Thyroid gland (tissue), 4 donors: ENCODE data around the gene PAPLN. TPM values are rescaled to one million over a fixed set of nuclear protein-coding genes. Genes with fewer than 3 reads are reported as not detected.
"Not testable (repeated sequence)": the region's sequence is repeated elsewhere in the genome, so short reads cannot be mapped to it uniquely, and the experiment has no call there.

Experiments used
- DNase-seq, 2 donors: peaks; one replicate each; pipeline ENCODE4 v3.0.0-alpha.2; 2019
- H3K27ac ChIP-seq, 3 donors: fragments of 200-600 bp; sonication (generic); 1 replicate in 2 of 3; 2 replicates in 1 of 3; pipeline ENCODE4 v1.5.1; 2016 to 2019; ENCODE audit warnings: mild to moderate bottlenecking in 1 of 3, moderate library complexity in 1 of 3
- H3K27me3 ChIP-seq: fragments of 200-600 bp; sonication (generic); one replicate; pipeline ENCODE4 v1.5.1; 2019
- H3K36me3 ChIP-seq, 2 donors: fragments of 200-600 bp; sonication (generic); one replicate each; pipeline ENCODE4 v1.5.1; 2016 to 2019
- H3K4me1 ChIP-seq, 2 donors: fragments of 200-600 bp; sonication (generic); one replicate each; pipeline ENCODE4 v1.5.1; 2017 to 2019
- H3K4me3 ChIP-seq, 3 donors: fragments of 200-600 bp; sonication (generic); replicated peaks in 1 of 3; 1 replicate in 2 of 3; 2 replicates in 1 of 3; pipeline ENCODE4 v1.5.1; 2016; ENCODE audit warnings: mild to moderate bottlenecking in 1 of 3
- H3K9me3 ChIP-seq: fragments of 200-600 bp; sonication (generic); one replicate; pipeline ENCODE4 v1.5.1; 2017
- POLR2A ChIP-seq, 2 donors: fragments of 450-650 bp; IDR thresholded peaks; one replicate each; pipeline ENCODE4 v1.6.1; 2017; ENCODE audit warnings: antibody characterized with exemption in 2 of 2, mild to moderate bottlenecking in 2 of 2, moderate library complexity in 1 of 2
- WGBS, 2 donors: methylation state at CpG; one replicate each; pipeline ENCODE4 v1.1.5; 2017; 5-methylcytosine and 5-hydroxymethylcytosine counted together
- intact Hi-C: fragments of 100-400 bp; cut with DNase I; formaldehyde crosslinking; loops from one replicate; pipeline ENCODE4 v1.15.1; 2023
- total RNA-seq, 4 donors: library from RNA; depleted of rRNA; stranded (reverse); fragments of >200 nt; gene quantifications; one replicate each; pipeline ENCODE4 v1.2.3, GENCODE V29; 2016
- TF ChIP-seq, protein P1 (sequence below), 6 experiments: fragments of 200-600 bp in 3 of 6; fragments of 450-650 bp in 3 of 6; sonication (generic) in 3 of 6; IDR thresholded peaks; one replicate each; pipeline ENCODE4 v1.5.1; 2016 to 2019; ENCODE audit warnings: antibody characterized with exemption in 6 of 6, mild to moderate bottlenecking in 2 of 6, inconsistent platforms in 1 of 6, moderate library complexity in 1 of 6

Gene PAPLN
- total RNA-seq, 4 donors from 2014 or later: 23.2 to 82.8 (median 48.4) TPM

DNA sequence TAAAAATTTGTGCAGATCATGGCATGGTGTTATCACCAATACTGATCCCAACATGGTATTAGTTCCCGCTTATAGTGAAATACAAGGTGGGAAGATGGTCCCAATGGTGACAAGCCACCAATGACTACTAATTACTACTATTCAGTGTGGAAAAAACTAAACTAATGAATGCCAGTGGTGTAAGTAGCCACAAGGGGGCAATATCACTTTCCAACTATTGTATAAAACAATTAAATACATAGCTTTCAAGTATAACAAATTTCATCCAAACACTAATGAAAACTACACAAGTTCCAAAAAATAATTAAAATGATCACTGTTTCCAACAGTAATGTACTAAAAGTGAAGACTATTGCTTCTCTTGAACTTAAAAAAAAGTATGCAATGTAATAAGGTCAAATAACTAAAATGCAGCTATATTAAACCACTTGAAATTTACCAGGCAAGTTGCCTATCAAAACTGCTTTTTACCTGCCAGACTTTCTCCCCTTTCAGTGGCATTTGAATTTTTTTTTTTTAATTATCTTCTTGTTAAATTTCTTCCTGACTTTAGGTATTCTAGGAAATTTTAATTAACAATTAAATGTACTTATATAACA lies 58.0 kb downstream of the PAPLN start:
- TF ChIP-seq POLR2A (IDR thresholded peaks at IDR 0.05): no peak
- TF ChIP-seq, protein P1, sequence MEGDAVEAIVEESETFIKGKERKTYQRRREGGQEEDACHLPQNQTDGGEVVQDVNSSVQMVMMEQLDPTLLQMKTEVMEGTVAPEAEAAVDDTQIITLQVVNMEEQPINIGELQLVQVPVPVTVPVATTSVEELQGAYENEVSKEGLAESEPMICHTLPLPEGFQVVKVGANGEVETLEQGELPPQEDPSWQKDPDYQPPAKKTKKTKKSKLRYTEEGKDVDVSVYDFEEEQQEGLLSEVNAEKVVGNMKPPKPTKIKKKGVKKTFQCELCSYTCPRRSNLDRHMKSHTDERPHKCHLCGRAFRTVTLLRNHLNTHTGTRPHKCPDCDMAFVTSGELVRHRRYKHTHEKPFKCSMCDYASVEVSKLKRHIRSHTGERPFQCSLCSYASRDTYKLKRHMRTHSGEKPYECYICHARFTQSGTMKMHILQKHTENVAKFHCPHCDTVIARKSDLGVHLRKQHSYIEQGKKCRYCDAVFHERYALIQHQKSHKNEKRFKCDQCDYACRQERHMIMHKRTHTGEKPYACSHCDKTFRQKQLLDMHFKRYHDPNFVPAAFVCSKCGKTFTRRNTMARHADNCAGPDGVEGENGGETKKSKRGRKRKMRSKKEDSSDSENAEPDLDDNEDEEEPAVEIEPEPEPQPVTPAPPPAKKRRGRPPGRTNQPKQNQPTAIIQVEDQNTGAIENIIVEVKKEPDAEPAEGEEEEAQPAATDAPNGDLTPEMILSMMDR (IDR thresholded peaks at IDR 0.05): peak; percentile 30 to 75 (median 56)
- DNase-seq: no peak

DNA sequence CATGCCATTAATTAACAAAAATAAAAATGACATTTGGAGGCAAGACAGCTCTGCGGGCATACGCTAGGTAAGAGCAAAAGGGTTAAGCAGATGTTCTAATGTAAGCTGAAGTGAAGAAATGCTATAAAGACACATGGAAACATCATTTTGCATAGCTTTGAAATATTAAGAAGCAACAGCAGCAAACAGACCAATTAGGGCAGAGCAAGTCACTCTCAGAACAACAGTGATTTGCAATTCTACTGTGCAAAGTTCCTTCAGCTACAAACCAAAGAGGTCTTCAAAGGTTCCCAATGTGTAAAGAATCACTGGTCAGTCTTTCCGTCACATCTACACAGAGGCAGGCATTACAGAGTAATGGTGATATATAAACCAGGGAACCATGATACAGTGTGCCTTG lies 68.2 kb downstream of the PAPLN start:
- intact Hi-C loops: no loop called here
- no peaks in the 10 kb centered on the region for H3K27me3 ChIP-seq
- WGBS, 2 donors: 63 to 64% methylated on average over 3 of the region's 3 CpGs
- no peak for DNase-seq
- TF ChIP-seq, protein P1 (IDR thresholded peaks at IDR 0.05): no peak
- no peaks in the 10 kb centered on the region for H3K9me3 ChIP-seq
- peaks cover 0 to 16% of the 10 kb centered on the region in 2 donors for H3K4me1 ChIP-seq
- H3K36me3 ChIP-seq: no peaks in the 10 kb centered on the region
- H3K27ac ChIP-seq: no peak overlapping the region
- no peak overlapping the region for H3K4me3 ChIP-seq

More for the DNA sequence above, 58.0 kb downstream of the PAPLN start:
- H3K36me3 ChIP-seq: peaks cover 0 to 6% of the 10 kb centered on the region in 2 donors
- no peak overlapping the region for H3K27ac ChIP-seq
- no peaks in the 10 kb centered on the region for H3K4me1 ChIP-seq
- no peak overlapping the region for H3K4me3 ChIP-seq
- H3K9me3 ChIP-seq: no peaks in the 10 kb centered on the region
- 70 to 86% methylated on average over 1 of the region's 1 CpG for WGBS, 2 donors
- intact Hi-C loops: loop anchor here (5.0 kb wide), 1 partner anchor 177 kb away; no protein-coding TSS in a partner anchor
- no peaks in the 10 kb centered on the region for H3K27me3 ChIP-seq

DNA sequence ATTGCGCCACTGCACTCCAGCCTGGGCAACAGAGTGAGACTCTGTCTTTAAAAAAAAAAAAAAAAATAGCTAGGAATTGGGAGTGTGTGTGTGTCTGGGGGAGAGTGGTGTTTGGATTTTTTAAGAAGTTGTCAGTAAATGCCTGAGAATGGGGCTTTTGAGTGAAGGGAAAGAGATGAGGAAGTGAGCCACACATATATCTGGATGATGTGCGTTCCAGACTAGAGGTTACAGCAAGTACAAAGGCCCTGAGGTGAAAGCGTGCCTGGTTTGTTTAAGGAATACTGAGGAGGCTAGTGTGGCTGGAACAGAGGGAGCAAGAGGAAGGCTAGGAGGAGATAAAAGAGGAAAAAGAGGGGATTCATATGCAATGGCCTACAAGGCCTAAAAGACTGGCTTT lies 70.0 kb downstream of the PAPLN start:
- H3K4me3 ChIP-seq: no peak overlapping the region
- no peak for DNase-seq
- intact Hi-C loops: no loop called here
- H3K4me1 ChIP-seq: peaks cover 0 to 25% of the 10 kb centered on the region in 2 donors
- H3K27me3 ChIP-seq: no peaks in the 10 kb centered on the region
- no peak for TF ChIP-seq POLR2A (IDR thresholded peaks at IDR 0.05)
- TF ChIP-seq, protein P1 (IDR thresholded peaks at IDR 0.05): no peak
- no peaks in the 10 kb centered on the region for H3K9me3 ChIP-seq
- H3K36me3 ChIP-seq: no peaks in the 10 kb centered on the region
- WGBS, 2 donors: 92 to 97% methylated on average over 3 of the region's 3 CpGs
- H3K27ac ChIP-seq: no peak overlapping the region

DNA sequence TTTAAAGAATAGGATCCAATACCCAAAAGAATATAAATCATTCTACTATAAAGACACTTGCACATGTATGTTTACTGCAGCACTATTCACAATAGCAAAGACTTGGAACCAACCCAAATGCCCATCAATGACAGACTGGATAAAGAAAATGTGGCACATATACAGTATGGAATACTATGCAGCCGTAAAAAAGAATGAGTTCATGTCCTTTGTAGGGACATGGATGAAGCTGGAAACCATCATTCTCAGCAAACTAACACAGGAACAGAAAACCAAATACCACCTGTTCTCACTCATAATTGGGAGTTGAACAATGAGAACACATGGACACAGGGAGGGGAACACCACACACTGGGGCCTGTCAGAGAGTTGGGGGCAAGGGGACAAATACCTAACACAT lies 71.9 kb downstream of the PAPLN start:
- DNase-seq, H3K9me3 ChIP-seq, intact Hi-C loops, H3K27ac ChIP-seq, H3K4me3 ChIP-seq, H3K27me3 ChIP-seq, H3K36me3 ChIP-seq: not testable (repeated sequence)
- 97% methylated on average over 1 of the region's 1 CpG for WGBS, 2 donors
- peaks cover 0 to 16% of the 10 kb centered on the region in 2 donors for H3K4me1 ChIP-seq

DNA sequence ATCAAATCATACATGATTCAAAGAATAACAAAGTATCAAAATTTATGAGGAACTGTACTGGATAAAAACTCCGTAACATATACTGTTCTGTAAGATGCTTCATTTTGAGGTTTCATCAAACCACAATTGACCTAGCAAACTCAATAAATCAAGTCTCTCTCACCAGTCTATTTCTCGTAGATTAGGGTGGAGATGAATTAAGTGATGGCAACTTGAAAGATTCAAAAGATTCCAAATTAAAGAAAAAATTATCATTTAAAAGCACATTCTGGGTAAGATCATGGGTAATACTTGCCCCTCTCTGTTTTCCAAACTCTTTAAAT lies 74.4 kb downstream of the PAPLN start:
- Histone ChIP-seq H3K4me3 (no peak overlapping the region), H3K36me3 (no peaks in the 10 kb centered on the region), H3K27ac (no peak overlapping the region), H3K9me3 (no peaks in the 10 kb centered on the region), H3K4me1 (peaks cover 0 to 16% of the 10 kb centered on the region in 2 donors), H3K27me3 (no peaks in the 10 kb centered on the region)
- DNase-seq: no peak
- intact Hi-C loops: no loop called here
- TF ChIP-seq, protein P1 (IDR thresholded peaks at IDR 0.05): no peak
- no peak for TF ChIP-seq POLR2A (IDR thresholded peaks at IDR 0.05)
- WGBS, 2 donors: 87 to 91% methylated on average over 2 of the region's 2 CpGs
